A549 (cell line): ENCODE measurements around the gene BTBD16.

Experiments
- CEBPB ChIP-seq, 2 experiments: fragments of >200 bp in 1 of 2; sonication (Bioruptor Twin) in 1 of 2; formaldehyde crosslinking in 1 of 2; IDR thresholded peaks; 2 replicates each; pipeline ENCODE4 v1.6.1; 2012 to 2016
- CTCF ChIP-seq: fragments of >200 bp; sonication (Bioruptor Twin); formaldehyde crosslinking; IDR thresholded peaks from 3 replicates; pipeline ENCODE4 v1.5.1; 2016
- EHMT2 ChIP-seq: fragments of 200-600 bp; sonication (generic); IDR thresholded peaks from 2 replicates; pipeline ENCODE4 v1.6.1; 2016; ENCODE audit warnings: antibody characterized with exemption, low read depth, mild to moderate bottlenecking, moderate library complexity
- JUNB ChIP-seq: fragments of >200 bp; sonication (Bioruptor Twin); formaldehyde crosslinking; IDR thresholded peaks from 2 replicates; pipeline ENCODE4 v1.6.1; 2016
- MAFK ChIP-seq: fragments of 450-650 bp; IDR thresholded peaks from 2 replicates; pipeline ENCODE4 v1.6.1; 2014; ENCODE audit not compliant: partially characterized antibody
- POLR2A ChIP-seq: IDR thresholded peaks from 2 replicates; pipeline ENCODE4 v1.6.1; 2012; ENCODE audit warnings: mild to moderate bottlenecking, low read length
- POLR2AphosphoS2 ChIP-seq: conservative IDR thresholded peaks from 2 replicates; pipeline ENCODE4 v1.6.1; 2012; ENCODE audit warnings: low read length, improper control_type of control experiment, inconsistent platforms
- REST ChIP-seq: fragments of 200-600 bp; sonication (generic); IDR thresholded peaks from 2 replicates; pipeline ENCODE4 v1.6.1; 2016; ENCODE audit warnings: antibody characterized with exemption, mild to moderate bottlenecking, moderate library complexity
- TF ChIP-seq, protein P1 (sequence below): IDR thresholded peaks from 2 replicates; pipeline ENCODE4 v1.6.1; 2012
- TF ChIP-seq, protein P2 (sequence below): fragments of 250-450 bp; sonication (Bioruptor Pico); IDR thresholded peaks from 2 replicates; pipeline ENCODE4 v1.5.0; 2021; ENCODE audit warnings: mild to moderate bottlenecking, moderate library complexity, borderline replicate concordance
- TF ChIP-seq, protein P3 (sequence below): IDR thresholded peaks from 2 replicates; pipeline ENCODE4 v1.6.1; 2012

DNA sequence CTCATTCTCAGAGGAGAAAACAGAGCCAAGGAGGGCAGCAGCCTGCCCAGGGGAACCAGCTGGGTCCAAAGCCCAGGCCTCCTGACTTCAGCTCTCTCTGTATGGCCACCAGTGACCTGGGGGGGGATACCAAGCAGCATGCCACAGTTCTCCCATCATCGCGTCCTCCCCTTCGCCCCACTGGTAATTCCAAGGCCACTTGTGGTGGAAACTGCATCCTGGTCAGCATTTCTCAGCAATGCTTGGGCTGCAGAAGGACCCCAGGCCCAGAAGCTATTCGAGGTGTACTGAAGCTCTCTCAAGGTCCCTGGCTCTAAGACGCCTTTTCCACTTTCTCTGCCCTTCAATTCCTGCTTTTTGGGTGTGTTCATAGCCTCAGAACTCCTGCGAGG, 27.1 kb downstream of the BTBD16 start:
- no peak for TF ChIP-seq POLR2A
- no peak for TF ChIP-seq CTCF
- TF ChIP-seq, protein P1, sequence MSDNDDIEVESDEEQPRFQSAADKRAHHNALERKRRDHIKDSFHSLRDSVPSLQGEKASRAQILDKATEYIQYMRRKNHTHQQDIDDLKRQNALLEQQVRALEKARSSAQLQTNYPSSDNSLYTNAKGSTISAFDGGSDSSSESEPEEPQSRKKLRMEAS, result no peak
- TF ChIP-seq REST, result no peak
- TF ChIP-seq MAFK, result no peak
- TF ChIP-seq JUNB, result no peak
- TF ChIP-seq, protein P2, sequence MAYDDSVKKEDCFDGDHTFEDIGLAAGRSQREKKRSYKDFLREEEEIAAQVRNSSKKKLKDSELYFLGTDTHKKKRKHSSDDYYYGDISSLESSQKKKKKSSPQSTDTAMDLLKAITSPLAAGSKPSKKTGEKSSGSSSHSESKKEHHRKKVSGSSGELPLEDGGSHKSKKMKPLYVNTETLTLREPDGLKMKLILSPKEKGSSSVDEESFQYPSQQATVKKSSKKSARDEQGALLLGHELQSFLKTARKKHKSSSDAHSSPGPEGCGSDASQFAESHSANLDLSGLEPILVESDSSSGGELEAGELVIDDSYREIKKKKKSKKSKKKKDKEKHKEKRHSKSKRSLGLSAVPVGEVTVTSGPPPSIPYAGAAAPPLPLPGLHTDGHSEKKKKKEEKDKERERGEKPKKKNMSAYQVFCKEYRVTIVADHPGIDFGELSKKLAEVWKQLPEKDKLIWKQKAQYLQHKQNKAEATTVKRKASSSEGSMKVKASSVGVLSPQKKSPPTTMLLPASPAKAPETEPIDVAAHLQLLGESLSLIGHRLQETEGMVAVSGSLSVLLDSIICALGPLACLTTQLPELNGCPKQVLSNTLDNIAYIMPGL, result no peak
- TF ChIP-seq EHMT2, result no peak
- TF ChIP-seq, protein P3, sequence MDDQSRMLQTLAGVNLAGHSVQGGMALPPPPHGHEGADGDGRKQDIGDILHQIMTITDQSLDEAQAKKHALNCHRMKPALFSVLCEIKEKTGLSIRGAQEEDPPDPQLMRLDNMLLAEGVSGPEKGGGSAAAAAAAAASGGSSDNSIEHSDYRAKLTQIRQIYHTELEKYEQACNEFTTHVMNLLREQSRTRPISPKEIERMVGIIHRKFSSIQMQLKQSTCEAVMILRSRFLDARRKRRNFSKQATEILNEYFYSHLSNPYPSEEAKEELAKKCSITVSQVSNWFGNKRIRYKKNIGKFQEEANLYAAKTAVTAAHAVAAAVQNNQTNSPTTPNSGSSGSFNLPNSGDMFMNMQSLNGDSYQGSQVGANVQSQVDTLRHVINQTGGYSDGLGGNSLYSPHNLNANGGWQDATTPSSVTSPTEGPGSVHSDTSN, result no peak
- no peak for TF ChIP-seq POLR2AphosphoS2
- no peak for TF ChIP-seq CEBPB (IDR thresholded peaks at IDR 0.05)
